ENCODE results near the gene MGAT3. TPM values are rescaled to one million over a fixed set of nuclear protein-coding genes. Genes with fewer than 3 reads are reported as not detected.
A peak's percentile ranks its signal among the peaks of the same experiment; 100 is the strongest.

The MGAT3 gene
- total and polyA plus RNA-seq, 2 of the 13 experiments (the other 11 are each of a cell fraction or from before 2014, with no cell fraction given) = 0.11 to 0.15 TPM

GRCh38 chr22:39532215-39533073 is 75.6 kb downstream of the MGAT3 start, which contains the start of gene RPS19BP1 (continued):
- TF ChIP-seq HMGXB4 (CRISPR knock-in tag; IDR thresholded peaks at IDR 0.05; ENCODE audit: borderline replicate concordance in 1 of 2, low read depth in 1 of 2) = peak; percentile 73 to 85
- TF ChIP-seq, protein P1, sequence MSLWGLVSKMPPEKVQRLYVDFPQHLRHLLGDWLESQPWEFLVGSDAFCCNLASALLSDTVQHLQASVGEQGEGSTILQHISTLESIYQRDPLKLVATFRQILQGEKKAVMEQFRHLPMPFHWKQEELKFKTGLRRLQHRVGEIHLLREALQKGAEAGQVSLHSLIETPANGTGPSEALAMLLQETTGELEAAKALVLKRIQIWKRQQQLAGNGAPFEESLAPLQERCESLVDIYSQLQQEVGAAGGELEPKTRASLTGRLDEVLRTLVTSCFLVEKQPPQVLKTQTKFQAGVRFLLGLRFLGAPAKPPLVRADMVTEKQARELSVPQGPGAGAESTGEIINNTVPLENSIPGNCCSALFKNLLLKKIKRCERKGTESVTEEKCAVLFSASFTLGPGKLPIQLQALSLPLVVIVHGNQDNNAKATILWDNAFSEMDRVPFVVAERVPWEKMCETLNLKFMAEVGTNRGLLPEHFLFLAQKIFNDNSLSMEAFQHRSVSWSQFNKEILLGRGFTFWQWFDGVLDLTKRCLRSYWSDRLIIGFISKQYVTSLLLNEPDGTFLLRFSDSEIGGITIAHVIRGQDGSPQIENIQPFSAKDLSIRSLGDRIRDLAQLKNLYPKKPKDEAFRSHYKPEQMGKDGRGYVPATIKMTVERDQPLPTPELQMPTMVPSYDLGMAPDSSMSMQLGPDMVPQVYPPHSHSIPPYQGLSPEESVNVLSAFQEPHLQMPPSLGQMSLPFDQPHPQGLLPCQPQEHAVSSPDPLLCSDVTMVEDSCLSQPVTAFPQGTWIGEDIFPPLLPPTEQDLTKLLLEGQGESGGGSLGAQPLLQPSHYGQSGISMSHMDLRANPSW (CRISPR knock-in tag; IDR thresholded peaks at IDR 0.05; ENCODE audit: borderline replicate concordance) = peak; percentile 58; the same call in 1 of the 2 replicates
- TF ChIP-seq, protein P2, sequence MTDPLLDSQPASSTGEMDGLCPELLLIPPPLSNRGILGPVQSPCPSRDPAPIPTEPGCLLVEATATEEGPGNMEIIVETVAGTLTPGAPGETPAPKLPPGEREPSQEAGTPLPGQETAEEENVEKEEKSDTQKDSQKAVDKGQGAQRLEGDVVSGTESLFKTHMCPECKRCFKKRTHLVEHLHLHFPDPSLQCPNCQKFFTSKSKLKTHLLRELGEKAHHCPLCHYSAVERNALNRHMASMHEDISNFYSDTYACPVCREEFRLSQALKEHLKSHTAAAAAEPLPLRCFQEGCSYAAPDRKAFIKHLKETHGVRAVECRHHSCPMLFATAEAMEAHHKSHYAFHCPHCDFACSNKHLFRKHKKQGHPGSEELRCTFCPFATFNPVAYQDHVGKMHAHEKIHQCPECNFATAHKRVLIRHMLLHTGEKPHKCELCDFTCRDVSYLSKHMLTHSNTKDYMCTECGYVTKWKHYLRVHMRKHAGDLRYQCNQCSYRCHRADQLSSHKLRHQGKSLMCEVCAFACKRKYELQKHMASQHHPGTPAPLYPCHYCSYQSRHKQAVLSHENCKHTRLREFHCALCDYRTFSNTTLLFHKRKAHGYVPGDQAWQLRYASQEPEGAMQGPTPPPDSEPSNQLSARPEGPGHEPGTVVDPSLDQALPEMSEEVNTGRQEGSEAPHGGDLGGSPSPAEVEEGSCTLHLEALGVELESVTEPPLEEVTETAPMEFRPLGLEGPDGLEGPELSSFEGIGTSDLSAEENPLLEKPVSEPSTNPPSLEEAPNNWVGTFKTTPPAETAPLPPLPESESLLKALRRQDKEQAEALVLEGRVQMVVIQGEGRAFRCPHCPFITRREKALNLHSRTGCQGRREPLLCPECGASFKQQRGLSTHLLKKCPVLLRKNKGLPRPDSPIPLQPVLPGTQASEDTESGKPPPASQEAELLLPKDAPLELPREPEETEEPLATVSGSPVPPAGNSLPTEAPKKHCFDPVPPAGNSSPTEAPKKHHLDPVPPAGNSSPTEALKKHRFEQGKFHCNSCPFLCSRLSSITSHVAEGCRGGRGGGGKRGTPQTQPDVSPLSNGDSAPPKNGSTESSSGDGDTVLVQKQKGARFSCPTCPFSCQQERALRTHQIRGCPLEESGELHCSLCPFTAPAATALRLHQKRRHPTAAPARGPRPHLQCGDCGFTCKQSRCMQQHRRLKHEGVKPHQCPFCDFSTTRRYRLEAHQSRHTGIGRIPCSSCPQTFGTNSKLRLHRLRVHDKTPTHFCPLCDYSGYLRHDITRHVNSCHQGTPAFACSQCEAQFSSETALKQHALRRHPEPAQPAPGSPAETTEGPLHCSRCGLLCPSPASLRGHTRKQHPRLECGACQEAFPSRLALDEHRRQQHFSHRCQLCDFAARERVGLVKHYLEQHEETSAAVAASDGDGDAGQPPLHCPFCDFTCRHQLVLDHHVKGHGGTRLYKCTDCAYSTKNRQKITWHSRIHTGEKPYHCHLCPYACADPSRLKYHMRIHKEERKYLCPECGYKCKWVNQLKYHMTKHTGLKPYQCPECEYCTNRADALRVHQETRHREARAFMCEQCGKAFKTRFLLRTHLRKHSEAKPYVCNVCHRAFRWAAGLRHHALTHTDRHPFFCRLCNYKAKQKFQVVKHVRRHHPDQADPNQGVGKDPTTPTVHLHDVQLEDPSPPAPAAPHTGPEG (CRISPR knock-in tag; IDR thresholded peaks at IDR 0.05) = peak; percentile 87; the same call in 1 of the 2 replicates
- no peak for TF ChIP-seq ZNF773 (CRISPR knock-in tag; IDR thresholded peaks at IDR 0.05; ENCODE audit: borderline replicate concordance)
- TF ChIP-seq CREB1 (IDR thresholded peaks at IDR 0.05) = peak; percentile 57
- TF ChIP-seq CREB1 (CRISPR knock-in tag; IDR thresholded peaks at IDR 0.05) = peak; percentile 54; the same call in 1 of the 2 replicates
- TF ChIP-seq PRPF4 (IDR thresholded peaks at IDR 0.05; ENCODE audit: low read depth, low read length, poor library complexity, severe bottlenecking) = peak; percentile 56
- peak; percentile 89 for TF ChIP-seq ZNF574 (CRISPR knock-in tag; IDR thresholded peaks at IDR 0.05)
- peak; percentile 89 for TF ChIP-seq ZFX (CRISPR knock-in tag; IDR thresholded peaks at IDR 0.05; ENCODE audit: low read depth)
- no peak for TF ChIP-seq ZNF207 (IDR thresholded peaks at IDR 0.05; ENCODE audit: borderline replicate concordance)
- TF ChIP-seq SP1 (IDR thresholded peaks at IDR 0.05) = no peak
- TF ChIP-seq SP1 (CRISPR knock-in tag; IDR thresholded peaks at IDR 0.05) = peak; percentile 58
- TF ChIP-seq KLF11 (CRISPR knock-in tag; IDR thresholded peaks at IDR 0.05) = no peak
